ENCODE results near the gene PPIB.

DNA sequence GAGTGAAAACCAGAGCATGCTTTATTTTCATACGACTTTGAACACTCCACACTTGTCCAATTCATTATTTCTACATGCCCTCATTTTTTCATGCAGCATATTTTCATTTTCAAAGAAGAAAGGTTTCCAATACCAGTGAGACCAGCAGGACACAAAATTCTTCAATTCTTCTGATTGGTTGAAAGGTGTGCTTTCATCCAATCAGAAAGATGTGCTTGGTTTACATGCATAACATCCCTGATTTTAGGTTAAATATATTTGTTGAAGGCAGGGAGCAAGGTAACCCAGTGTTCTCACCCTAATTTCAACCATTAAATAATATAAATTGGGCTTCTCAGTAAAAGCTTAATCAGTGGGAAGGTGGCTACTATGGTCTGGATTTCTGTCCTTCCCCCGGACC lies 47.5 kb upstream of the PPIB start:
- TF ChIP-seq, protein P1, sequence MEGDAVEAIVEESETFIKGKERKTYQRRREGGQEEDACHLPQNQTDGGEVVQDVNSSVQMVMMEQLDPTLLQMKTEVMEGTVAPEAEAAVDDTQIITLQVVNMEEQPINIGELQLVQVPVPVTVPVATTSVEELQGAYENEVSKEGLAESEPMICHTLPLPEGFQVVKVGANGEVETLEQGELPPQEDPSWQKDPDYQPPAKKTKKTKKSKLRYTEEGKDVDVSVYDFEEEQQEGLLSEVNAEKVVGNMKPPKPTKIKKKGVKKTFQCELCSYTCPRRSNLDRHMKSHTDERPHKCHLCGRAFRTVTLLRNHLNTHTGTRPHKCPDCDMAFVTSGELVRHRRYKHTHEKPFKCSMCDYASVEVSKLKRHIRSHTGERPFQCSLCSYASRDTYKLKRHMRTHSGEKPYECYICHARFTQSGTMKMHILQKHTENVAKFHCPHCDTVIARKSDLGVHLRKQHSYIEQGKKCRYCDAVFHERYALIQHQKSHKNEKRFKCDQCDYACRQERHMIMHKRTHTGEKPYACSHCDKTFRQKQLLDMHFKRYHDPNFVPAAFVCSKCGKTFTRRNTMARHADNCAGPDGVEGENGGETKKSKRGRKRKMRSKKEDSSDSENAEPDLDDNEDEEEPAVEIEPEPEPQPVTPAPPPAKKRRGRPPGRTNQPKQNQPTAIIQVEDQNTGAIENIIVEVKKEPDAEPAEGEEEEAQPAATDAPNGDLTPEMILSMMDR (conservative IDR thresholded peaks at IDR 0.05; ENCODE audit: low read depth, low read length): no peak
- no peak for TF ChIP-seq EZH2phosphoT487 (IDR thresholded peaks at IDR 0.05; ENCODE audit: borderline replicate concordance, low read length)
- TF ChIP-seq EZH2 (IDR thresholded peaks at IDR 0.05; ENCODE audit: low read length, unreplicated experiment): no peak

All from PC-3 (cell line).